GM23248 (cell line): ENCODE measurements around the gene ACSS2.

ENCODE experiments used
- EZH2 ChIP-seq: fragments of 200-600 bp; sonication (generic); IDR thresholded peaks from 2 replicates; pipeline ENCODE4 v1.6.1; 2018; ENCODE audit warnings: antibody characterized with exemption, mild to moderate bottlenecking; ENCODE audit not compliant: insufficient read depth, poor library complexity, severe bottlenecking
- EZH2phosphoT487 ChIP-seq: fragments of 200-600 bp; sonication (generic); IDR thresholded peaks from 2 replicates; pipeline ENCODE4 v1.6.1; 2018; ENCODE audit warnings: antibody characterized with exemption, moderate library complexity, mild to moderate bottlenecking, low read depth; ENCODE audit not compliant: insufficient read depth

DNA sequence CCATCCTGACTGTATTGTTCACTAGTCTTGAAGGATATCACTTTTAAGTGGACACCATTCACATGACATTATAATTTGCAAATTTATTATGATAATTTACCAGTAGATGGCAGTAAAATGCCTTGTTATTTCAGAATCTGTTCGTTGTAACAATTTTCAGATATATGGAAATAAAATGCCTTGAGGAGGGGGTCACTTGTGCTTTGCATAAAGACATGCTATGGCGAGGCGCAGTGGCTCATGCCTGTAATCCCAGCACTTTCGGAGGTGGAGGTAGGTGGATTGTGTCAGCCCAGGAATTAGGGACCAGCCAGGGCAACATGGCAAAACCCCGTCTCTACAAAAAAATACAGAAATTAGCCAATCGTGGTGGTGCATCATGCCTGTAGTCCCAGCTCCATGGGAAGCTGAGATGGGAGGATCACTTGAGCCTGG lies 41.9 kb upstream of the ACSS2 start:
- no peak for TF ChIP-seq EZH2
- TF ChIP-seq EZH2phosphoT487: no peak
